Stimulated activated CD8-positive, alpha-beta memory T cell treated with anti-CD3 and anti-CD28 coated beads, Interleukin-4, amount 100 ng/mL, for 24 hours (primary cell): ENCODE data around the gene VPS50.
"Not testable (repeated sequence)": the region's sequence is repeated elsewhere in the genome, so short reads cannot be mapped to it uniquely, and the experiment has no call there.

Experiments
- DNase-seq: peaks from one replicate; pipeline ENCODE4 v3.0.0-alpha.2; 2020; ENCODE audit warnings: low read depth

Gene VPS50

DNA sequence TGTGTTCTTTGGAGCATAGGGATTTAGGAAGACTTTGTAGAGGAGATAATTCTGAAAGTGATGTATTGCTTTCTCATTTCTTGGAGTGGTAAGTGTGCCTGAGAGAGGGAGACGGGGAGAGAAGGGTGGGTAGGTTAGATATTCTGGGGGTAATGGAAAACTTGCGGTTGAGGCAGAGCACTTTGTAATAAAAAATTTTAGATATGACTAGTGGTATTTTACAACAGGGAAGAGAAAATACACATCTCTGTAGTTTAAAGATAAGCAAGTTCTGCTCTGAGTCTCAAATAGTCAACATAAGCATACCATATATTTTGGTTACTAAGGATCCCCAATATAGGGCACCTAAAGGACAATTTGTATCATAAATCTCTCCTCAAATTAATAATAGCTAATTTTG lies 6.6 kb downstream of the VPS50 start:
- no peak for DNase-seq

GRCh38 chr7:93239824-93240223 lies 7.7 kb downstream of the VPS50 start:
- DNase-seq = no peak

DNA sequence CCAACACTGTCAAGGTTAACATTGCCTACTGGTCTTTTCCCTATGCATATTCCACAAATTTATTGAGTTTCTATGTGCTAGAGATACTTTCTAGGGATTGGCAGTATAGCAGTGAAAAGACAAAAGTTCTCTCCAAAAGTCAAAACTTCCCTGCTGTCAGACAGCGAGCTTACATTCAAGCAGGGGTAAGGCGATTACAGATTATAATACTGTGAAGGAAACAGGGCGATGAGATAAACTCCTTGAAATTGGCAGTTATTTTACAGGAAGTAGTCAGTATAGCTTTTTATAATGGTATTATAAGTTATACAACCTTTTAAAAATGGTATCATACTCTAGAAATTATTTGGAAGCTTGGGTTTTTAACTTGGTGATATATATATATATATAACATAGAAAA lies 9.9 kb downstream of the VPS50 start:
- DNase-seq = no peak

- no peak for DNase-seq
Observed at GRCh38 chr7:93245525-93246432, 13.6 kb downstream of the VPS50 start.

DNA sequence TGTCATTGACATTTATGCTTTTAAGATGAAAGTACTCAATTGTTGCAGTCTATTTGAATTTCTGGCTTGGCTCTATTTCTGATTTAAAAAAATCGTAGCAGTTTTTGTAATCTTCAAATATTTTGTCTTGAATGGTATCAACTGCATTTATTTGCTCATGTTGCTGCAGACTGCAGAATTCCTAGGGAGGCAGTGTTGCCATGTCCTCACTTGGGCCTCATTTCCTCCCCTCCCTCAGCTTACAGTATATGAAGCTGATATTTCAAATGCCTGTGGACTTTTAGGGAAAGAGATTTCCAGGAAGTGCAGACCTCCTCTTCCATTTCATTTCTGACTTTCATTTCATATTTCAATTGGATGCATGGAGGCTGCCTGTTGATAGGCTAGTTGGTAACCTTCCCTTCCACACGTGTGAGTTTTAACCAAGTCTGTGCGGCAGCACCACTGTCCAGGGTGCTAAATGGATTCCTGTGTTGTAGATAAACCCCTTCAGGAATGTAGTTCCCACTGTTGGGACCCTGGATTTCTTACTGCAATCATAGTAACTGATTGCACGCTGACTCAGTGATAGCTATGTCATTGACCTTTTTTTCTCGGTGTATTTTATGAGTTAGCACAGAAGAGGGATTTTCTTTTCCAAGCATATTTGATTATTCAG lies 17.5 kb downstream of the VPS50 start:
- no peak for DNase-seq

GRCh38 chr7:93258661-93259060 lies 26.5 kb downstream of the VPS50 start:
- DNase-seq = no peak

- no peak for DNase-seq
Observed at GRCh38 chr7:93262535-93262934, 30.4 kb downstream of the VPS50 start.

DNA sequence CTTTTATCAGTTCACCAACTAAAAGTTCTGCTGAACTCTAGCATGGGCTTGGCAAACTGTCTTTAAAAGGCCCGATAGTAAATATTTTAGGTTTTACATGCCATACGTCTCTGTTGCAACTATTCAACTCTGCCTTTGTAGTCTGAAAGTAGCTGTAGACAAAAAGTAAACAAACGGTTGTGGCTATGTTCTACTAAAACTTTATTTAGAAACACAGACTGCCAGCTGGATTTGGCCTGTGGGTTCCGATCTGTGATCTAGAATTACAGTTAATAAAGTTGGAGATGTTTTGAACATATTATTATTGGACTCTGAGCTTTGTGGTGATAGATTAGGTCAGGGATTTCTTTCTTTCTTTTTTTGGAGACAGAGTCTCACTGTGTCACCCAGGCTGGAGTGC lies 33.1 kb downstream of the VPS50 start:
- DNase-seq = no peak

DNA sequence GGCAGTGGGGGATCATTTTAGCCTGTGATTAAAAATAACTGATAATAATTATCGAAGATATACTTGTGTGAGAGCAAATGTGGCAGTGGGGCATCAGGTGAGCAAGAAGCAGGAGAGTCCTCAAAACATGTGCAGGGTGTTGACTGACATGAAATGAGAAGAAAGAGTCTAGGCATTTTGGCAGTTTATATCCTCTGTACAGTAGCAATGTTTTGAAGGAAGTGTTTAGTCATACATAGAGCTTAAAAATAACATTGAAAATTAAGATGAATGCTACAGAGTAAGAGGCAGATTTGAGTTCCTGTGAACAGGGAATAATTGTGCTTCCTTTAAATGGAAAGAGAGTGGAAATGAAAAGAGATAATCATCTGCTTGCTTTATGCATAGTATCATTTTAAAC lies 47.4 kb downstream of the VPS50 start:
- no peak for DNase-seq

DNA sequence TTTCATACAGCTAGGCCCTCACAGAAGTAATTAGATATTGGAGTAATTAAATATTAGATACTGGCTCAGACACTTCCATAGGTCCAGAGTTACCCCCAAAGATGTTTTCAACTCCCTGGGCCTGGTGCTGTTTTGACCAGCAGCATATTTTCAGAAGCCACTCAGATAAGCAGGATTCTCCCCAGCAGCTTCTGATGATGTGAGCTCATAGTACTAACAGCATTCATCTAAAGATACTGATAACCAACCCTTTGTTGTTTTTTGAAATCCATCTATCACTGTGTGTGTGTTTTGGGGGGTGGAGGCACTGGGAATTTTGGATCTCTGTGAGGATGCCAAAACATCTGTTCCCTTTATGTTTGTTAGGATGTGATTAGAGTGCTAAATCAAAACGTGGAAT lies 52.7 kb downstream of the VPS50 start:
- no peak for DNase-seq

GRCh38 chr7:93293229-93293628 lies 61.1 kb downstream of the VPS50 start:
- no peak for DNase-seq

DNA sequence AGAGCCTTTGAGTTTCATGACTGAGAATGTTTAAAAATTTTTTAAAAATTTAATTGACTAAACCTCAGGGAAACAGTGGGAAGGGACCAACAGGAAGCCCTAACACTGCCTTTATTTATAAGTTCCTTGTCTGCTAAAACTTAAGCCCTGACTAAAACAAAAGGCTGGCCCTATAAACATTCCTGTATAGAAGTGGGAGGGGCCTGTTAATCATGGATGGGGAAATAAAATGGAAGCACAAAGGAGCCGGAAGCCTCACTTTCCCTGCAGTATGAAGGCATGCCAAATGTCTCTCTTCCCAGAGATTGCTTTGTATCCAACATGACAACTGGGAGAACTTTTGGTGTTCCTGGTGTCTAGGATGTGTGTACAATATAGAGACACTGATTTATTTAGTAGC lies 66.0 kb downstream of the VPS50 start:
- no peak for DNase-seq

GRCh38 chr7:93298671-93299070 lies 66.5 kb downstream of the VPS50 start:
- no peak for DNase-seq

DNA sequence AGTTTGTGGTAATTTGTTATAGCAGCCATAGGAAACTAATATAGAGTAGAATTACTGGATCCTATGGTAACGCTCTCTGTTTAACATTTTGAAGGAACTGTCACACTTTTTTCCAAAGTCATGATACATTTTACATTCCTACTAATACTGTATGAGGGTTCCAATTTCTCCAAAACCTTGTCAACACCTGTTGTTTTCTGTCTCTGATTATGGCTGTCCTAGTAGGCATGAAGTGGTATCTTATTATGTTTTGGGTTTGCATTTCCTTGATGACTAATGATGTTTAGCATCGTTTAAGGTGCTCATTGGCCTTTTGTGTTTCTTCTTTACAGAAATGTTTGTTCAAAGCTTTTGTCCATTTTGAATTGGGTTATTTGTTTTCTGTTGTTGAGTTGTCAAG lies 69.6 kb downstream of the VPS50 start:
- no peak for DNase-seq

DNA sequence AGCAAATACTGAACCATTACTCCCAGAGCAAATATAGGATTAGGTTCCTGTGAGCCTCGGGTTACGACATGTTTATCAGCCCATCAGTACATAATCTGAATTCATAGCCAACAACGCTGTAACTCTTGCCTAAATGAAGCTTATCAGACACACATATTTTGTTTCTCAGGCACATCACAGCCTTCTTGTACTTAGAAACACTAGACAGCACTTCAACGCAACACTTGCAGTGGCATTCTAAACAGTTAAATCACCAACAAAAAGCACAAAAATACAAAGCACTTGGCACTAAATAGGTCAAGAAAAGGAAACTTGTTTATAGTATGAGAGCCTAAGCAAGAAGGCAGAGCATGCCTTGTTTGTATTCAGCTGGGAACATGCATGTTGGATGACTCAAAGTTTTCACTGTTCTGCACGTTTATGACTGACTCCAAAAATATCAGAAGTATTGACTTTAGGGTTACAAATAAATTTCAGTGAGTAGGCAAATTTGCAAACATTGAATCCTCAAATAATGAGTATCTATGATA lies 75.0 kb downstream of the VPS50 start:
- no peak for DNase-seq

- no peak for DNase-seq
Observed at GRCh38 chr7:93307943-93308342, 75.8 kb downstream of the VPS50 start.

- DNase-seq = no peak
Observed at GRCh38 chr7:93310346-93310745, 78.2 kb downstream of the VPS50 start.

DNA sequence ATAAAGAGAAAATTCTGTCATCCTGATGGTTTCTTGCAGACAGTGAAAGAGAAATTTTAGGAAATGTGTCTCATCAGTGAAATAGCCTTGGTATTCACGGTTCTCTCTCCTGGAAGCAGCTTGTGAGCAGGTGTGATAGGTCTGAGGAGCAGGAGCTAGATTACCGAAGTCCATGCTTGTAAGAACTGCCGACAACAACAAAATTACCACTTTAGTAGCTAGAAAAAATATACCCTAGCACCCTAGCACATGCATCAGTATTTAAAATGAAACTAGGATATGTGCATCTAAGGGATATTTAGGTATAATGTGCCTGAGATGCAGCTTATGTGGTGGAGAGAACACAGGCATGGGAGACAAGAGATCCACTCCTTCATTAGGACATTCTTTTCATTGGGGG lies 82.3 kb downstream of the VPS50 start:
- no peak for DNase-seq

GRCh38 chr7:93315896-93316295 lies 83.7 kb downstream of the VPS50 start:
- DNase-seq = no peak

GRCh38 chr7:93316730-93317129 lies 84.6 kb downstream of the VPS50 start:
- no peak for DNase-seq

- no peak for DNase-seq
Observed at GRCh38 chr7:93320887-93321286, 88.7 kb downstream of the VPS50 start.

- not testable (repeated sequence) for DNase-seq
Observed at GRCh38 chr7:93326291-93326690, 94.1 kb downstream of the VPS50 start.

- no peak for DNase-seq
Observed at GRCh38 chr7:93327006-93327633, 95.0 kb downstream of the VPS50 start.
